K562 (cell line): ENCODE measurements around the gene RESF1. TPM values are rescaled to one million over a fixed set of nuclear protein-coding genes. Genes with fewer than 3 reads are reported as not detected.

Source experiments
- CBX3 ChIP-seq, 2 experiments: IDR thresholded peaks; 1 replicate in 1 of 2; 2 replicates in 1 of 2; pipeline ENCODE4 v1.6.1; 2012; ENCODE audit warnings: inconsistent platforms in 2 of 2, low read length in 2 of 2, borderline replicate concordance in 1 of 2, control low read depth in 1 of 2
- CREBBP ChIP-seq: IDR thresholded peaks from one replicate; pipeline ENCODE4 v1.6.1; 2012; ENCODE audit warnings: low read depth, mild to moderate bottlenecking, control low read depth, inconsistent platforms, low read length
- DACH1 ChIP-seq: fragments of 450-650 bp; IDR thresholded peaks from 2 replicates; pipeline ENCODE4 v1.6.1; 2018; ENCODE audit not compliant: partially characterized antibody
- ETV6 ChIP-seq, 3 experiments: fragments of 150-350 bp in 1 of 3; sonication (generic) in 1 of 3; formaldehyde crosslinking in 1 of 3; IDR thresholded peaks; 2 replicates each; pipeline versions ENCODE4 v1.6.1 to v1.8.0; 2014 to 2022; ENCODE audit warnings: borderline replicate concordance in 2 of 3, low read depth in 2 of 3, antibody characterized with exemption in 1 of 3, low read length in 1 of 3, mild to moderate bottlenecking in 1 of 3, missing genetic modification reagents in 1 of 3
- GTF2F1 ChIP-seq: IDR thresholded peaks from 2 replicates; pipeline ENCODE4 v1.6.1; 2011; ENCODE audit warnings: low read depth, low read length, improper control_type of control experiment
- HDAC6 ChIP-seq: IDR thresholded peaks from 2 replicates; pipeline ENCODE4 v1.6.1; 2012; ENCODE audit warnings: low read depth, mild to moderate bottlenecking, control low read depth, inconsistent platforms, low read length, moderate library complexity
- HMGXB4 ChIP-seq: sonication (generic); formaldehyde crosslinking; IDR thresholded peaks from 2 replicates; pipeline ENCODE4 v1.8.1; 2023; ENCODE audit warnings: mild to moderate bottlenecking, missing genetic modification reagents
- MAFF ChIP-seq: IDR thresholded peaks from 2 replicates; pipeline ENCODE4 v1.6.1; 2012; ENCODE audit warnings: low read length, improper control_type of control experiment
- MCM2 ChIP-seq: fragments of 450-650 bp; IDR thresholded peaks from 2 replicates; pipeline ENCODE4 v1.6.1; 2017; ENCODE audit warnings: low read depth, mild to moderate bottlenecking
- NELFE ChIP-seq: IDR thresholded peaks from 2 replicates; pipeline ENCODE4 v1.6.1; 2011; ENCODE audit warnings: mild to moderate bottlenecking; ENCODE audit not compliant: insufficient read depth, insufficient read length
- NFE2 ChIP-seq: IDR thresholded peaks from 2 replicates; pipeline ENCODE4 v1.6.1; 2014; ENCODE audit warnings: antibody characterized with exemption, low read depth
- NR2C2 ChIP-seq, 2 experiments: fragments of 200-800 bp in 1 of 2; sonication (Bioruptor generic) in 1 of 2; sonication (generic) in 1 of 2; formaldehyde crosslinking in 1 of 2; IDR thresholded peaks; 2 replicates each; pipeline versions ENCODE4 v1.6.1 to v1.8.0; 2016 to 2022; ENCODE audit warnings: mild to moderate bottlenecking in 1 of 2, missing compliant biosample characterization in 1 of 2, missing genetic modification characterization in 1 of 2, missing genetic modification reagents in 1 of 2
- PHB2 ChIP-seq: fragments of 450-650 bp; IDR thresholded peaks from 2 replicates; pipeline ENCODE4 v1.6.1; 2017; ENCODE audit warnings: low read depth
- POLR2AphosphoS5 ChIP-seq: IDR thresholded peaks from 2 replicates; pipeline ENCODE4 v1.6.1; 2011; ENCODE audit warnings: mild to moderate bottlenecking, low read depth, low read length, moderate library complexity; ENCODE audit not compliant: control insufficient read depth, insufficient read depth
- RFX1 ChIP-seq: fragments of 450-650 bp; IDR thresholded peaks from 2 replicates; pipeline ENCODE4 v1.6.1; 2016; ENCODE audit warnings: mild to moderate bottlenecking, moderate library complexity
- SRSF9 ChIP-seq: fragments of 200-400 bp; formaldehyde crosslinking; IDR thresholded peaks from 2 replicates; pipeline ENCODE4 v1.6.1; 2017; ENCODE audit warnings: low read depth, low read length, borderline replicate concordance
- TGIF2 ChIP-seq: sonication (generic); formaldehyde crosslinking; IDR thresholded peaks from 2 replicates; pipeline ENCODE4 v1.8.1; 2022; ENCODE audit warnings: mild to moderate bottlenecking, missing genetic modification reagents, moderate library complexity
- ZNF354B ChIP-seq: fragments of 250-450 bp; sonication (Bioruptor Pico); IDR thresholded peaks from 2 replicates; pipeline ENCODE4 v1.4.0; 2020
- ZNF644 ChIP-seq: fragments of 200-800 bp; sonication (Bioruptor generic); IDR thresholded peaks from 2 replicates; pipeline ENCODE4 v1.6.1; 2016; ENCODE audit warnings: low read depth, missing genetic modification characterization, missing compliant biosample characterization
- ZNF764 ChIP-seq: fragments of 250-450 bp; sonication (Bioruptor Pico); IDR thresholded peaks from 2 replicates; pipeline ENCODE4 v1.4.0; 2020; ENCODE audit warnings: low read depth, mild to moderate bottlenecking, moderate library complexity
- polyA plus RNA-seq, 8 experiments: library from polyadenylated mRNA; depleted of rRNA in 4 of 8; stranded (reverse) in 5 of 8; unstranded in 3 of 8; fragments of >200 nt; fragmentation: Nextera tagmentation in 2 of 8; fragmentation: Illumina TruSeq in 1 of 8; extraction: Ambion mirVana in 2 of 8; extraction: Trizol in 1 of 8; gene quantifications; 2 replicates each; pipeline versions ENCODE4 v1.2.1 to v1.2.3, GENCODE V29; 2011 to 2014; ENCODE audit warnings: inconsistent platforms in 1 of 8, missing spikeins in 1 of 8
- total RNA-seq, 7 experiments: library from RNA; depleted of rRNA in 6 of 7; stranded (reverse); fragments of >200 nt in 6 of 7; fragmentation: Illumina TruSeq in 2 of 7; extraction: Trizol in 2 of 7; gene quantifications; 2 replicates each; pipeline versions ENCODE4 v1.2.1 to v1.2.3, GENCODE V29; 2011 to 2021; ENCODE audit warnings: low replicate concordance in 1 of 7
- TF ChIP-seq, protein P1 (sequence below): fragments of 450-650 bp; formaldehyde crosslinking; IDR thresholded peaks from 2 replicates; pipeline ENCODE4 v1.4.0; 2020; ENCODE audit warnings: mild to moderate bottlenecking

Gene RESF1
- total and polyA plus RNA-seq, 9 of the 15 experiments (the other 6 are each of a cell fraction or from before 2014, with no cell fraction given), result 21.5 to 121 (median 53.6) TPM

- no peak for TF ChIP-seq NELFE
- TF ChIP-seq HMGXB4 (CRISPR knock-in tag), result no peak
- TF ChIP-seq ZNF644 (tag), result no peak
- TF ChIP-seq ZNF354B (CRISPR knock-in tag), result peak; percentile 73; the same call in 1 of the 2 replicates
- TF ChIP-seq MCM2, result no peak
- no peak for TF ChIP-seq RFX1
- TF ChIP-seq HDAC6, result no peak
- TF ChIP-seq TGIF2 (CRISPR knock-in tag), result no peak
- no peak for TF ChIP-seq NR2C2 (CRISPR knock-in tag; IDR thresholded peaks at IDR 0.05)
- TF ChIP-seq NR2C2 (tag; IDR thresholded peaks at IDR 0.05), result no peak
- TF ChIP-seq, protein P1, sequence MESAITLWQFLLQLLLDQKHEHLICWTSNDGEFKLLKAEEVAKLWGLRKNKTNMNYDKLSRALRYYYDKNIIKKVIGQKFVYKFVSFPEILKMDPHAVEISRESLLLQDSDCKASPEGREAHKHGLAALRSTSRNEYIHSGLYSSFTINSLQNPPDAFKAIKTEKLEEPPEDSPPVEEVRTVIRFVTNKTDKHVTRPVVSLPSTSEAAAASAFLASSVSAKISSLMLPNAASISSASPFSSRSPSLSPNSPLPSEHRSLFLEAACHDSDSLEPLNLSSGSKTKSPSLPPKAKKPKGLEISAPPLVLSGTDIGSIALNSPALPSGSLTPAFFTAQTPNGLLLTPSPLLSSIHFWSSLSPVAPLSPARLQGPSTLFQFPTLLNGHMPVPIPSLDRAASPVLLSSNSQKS, result no peak
- TF ChIP-seq SRSF9, result no peak
- TF ChIP-seq ZNF764, result no peak
- no peak for TF ChIP-seq CREBBP
- peak; percentile 95 for TF ChIP-seq NFE2
- TF ChIP-seq PHB2, result peak; percentile 78; the same call in 1 of the 2 replicates
- peak; percentile 97 for TF ChIP-seq POLR2AphosphoS5
- peak; percentile 95 for TF ChIP-seq MAFF
- no peak for TF ChIP-seq GTF2F1
- TF ChIP-seq CBX3 (IDR thresholded peaks at IDR 0.05; ENCODE audit: borderline replicate concordance in 1 of 2, low read length in 2 of 2), result no peak; a peak in 2 of 3 replicates
- no peak for TF ChIP-seq ETV6 (IDR thresholded peaks at IDR 0.05; ENCODE audit: borderline replicate concordance in 1 of 2, low read depth in 2 of 2, low read length in 1 of 2)
- TF ChIP-seq ETV6 (CRISPR knock-in tag; IDR thresholded peaks at IDR 0.05; ENCODE audit: borderline replicate concordance), result no peak
- no peak for TF ChIP-seq DACH1
Measured at GRCh38 chr12:32000373-32001005, 41.3 kb downstream of the RESF1 start (continued).
